ENCODE results near the gene MARCHF3.

GRCh38 chr5:127019928-127020327, 10.4 kb downstream of the MARCHF3 start:
- TF ChIP-seq CTCF (IDR thresholded peaks at IDR 0.05) = no peak
- no peak for TF ChIP-seq POLR2A (IDR thresholded peaks at IDR 0.05)
- TF ChIP-seq EP300 (IDR thresholded peaks at IDR 0.05) = no peak

Measured in gastroesophageal sphincter (tissue), 3 donors.